ENCODE results near the gene MPP4. TPM values are rescaled to one million over a fixed set of nuclear protein-coding genes. Genes with fewer than 3 reads are reported as not detected.

The MPP4 gene, protein sequence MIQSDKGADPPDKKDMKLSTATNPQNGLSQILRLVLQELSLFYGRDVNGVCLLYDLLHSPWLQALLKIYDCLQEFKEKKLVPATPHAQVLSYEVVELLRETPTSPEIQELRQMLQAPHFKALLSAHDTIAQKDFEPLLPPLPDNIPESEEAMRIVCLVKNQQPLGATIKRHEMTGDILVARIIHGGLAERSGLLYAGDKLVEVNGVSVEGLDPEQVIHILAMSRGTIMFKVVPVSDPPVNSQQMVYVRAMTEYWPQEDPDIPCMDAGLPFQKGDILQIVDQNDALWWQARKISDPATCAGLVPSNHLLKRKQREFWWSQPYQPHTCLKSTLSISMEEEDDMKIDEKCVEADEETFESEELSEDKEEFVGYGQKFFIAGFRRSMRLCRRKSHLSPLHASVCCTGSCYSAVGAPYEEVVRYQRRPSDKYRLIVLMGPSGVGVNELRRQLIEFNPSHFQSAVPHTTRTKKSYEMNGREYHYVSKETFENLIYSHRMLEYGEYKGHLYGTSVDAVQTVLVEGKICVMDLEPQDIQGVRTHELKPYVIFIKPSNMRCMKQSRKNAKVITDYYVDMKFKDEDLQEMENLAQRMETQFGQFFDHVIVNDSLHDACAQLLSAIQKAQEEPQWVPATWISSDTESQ
- total RNA-seq, result 0.44 and 17.9 TPM in 2 replicates

GRCh38 chr2:201698588-201699226 lies at the start of gene MPP4:
TSS of gene MPP4 (minus strand) at chr2:201698644. CDS start at chr2:201693954, 4,690 bp downstream.

DNA sequence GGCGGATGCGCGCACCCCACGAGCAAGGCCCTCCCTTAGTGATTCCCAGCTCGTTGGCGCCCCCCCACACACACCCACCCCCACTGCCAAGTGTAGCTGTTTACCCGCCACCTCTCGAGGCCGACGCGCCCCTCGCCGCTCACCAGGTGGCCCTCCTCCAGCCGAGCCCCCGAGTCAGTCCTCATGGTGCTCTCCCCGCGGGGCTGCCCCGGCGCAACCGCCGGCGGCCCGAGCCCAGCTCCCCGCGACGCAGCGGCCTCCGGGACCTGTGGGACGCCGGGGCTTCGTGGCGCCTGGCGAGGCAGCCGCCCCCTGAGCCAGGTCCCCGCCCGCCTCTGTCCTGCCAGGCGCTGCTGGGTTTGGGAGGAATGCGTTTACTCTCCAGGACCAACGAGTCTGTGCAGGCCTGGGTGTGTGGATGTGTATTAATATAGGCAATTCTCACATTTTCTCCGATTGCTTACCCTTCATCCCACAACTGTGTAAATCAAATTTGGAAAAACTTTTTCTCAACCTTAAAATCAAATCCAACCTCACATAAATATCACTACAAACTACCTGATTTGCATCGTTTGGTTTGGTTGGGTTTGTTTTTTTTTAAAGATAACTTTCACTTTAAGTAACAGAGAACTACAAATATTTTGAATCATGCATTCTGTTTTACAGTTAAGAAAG lies 55.1 kb downstream of the MPP4 start, which contains the start of gene TMEM237:
Gene TMEM237, minus strand, starts transcription at position 288 of the 675 bp plus-strand sequence. Its CDS starts 103 bp downstream, at position 185.

Small RNA genes within 50 kb of the gene (small RNA-seq; reads per million reads assigned to genes)
- gene RNU6-651P (ENCODE audit: low replicate concordance), result not detected

Other genes starting within 250 kb of the MPP4 start
- 30.0 and 55.8 TPM in 2 replicates for gene TRAK2, start 247.2 kb downstream of the MPP4 start, total RNA-seq
- gene STRADB, start 246.9 kb downstream of the MPP4 start, total RNA-seq, result 25.2 and 44.7 TPM in 2 replicates
- 26.7 and 66.0 TPM in 2 replicates for gene TMEM237, start 55.1 kb downstream of the MPP4 start, total RNA-seq
- 28.2 and 43.4 TPM in 2 replicates for gene ALS2, start 82.3 kb upstream of the MPP4 start, total RNA-seq
- gene CDK15, start 107.9 kb upstream of the MPP4 start, total RNA-seq, result 1.3 and 7.0 TPM in 2 replicates